HAP-1 (cell line): ENCODE measurements around the gene ISLR2.

Experiments used
- DNase-seq, 2 experiments: peaks; one replicate each; pipeline ENCODE4 v3.0.0-alpha.2; 2016 to 2020; ENCODE audit warnings: low spot score in 2 of 2
- H3K27me3 ChIP-seq: fragments of 250-450 bp; sonication (Bioruptor Pico); 2 replicates; pipeline ENCODE4 v1.5.1; 2020; ENCODE audit warnings: low read depth, mild to moderate bottlenecking, moderate library complexity
- H3K36me3 ChIP-seq: fragments of 250-450 bp; sonication (Bioruptor Pico); replicated peaks from 2 replicates; pipeline ENCODE4 v1.5.1; 2020; ENCODE audit warnings: mild to moderate bottlenecking
- H3K4me1 ChIP-seq: fragments of 250-450 bp; sonication (Bioruptor Pico); 2 replicates; pipeline ENCODE4 v1.5.1; 2020; ENCODE audit warnings: mild to moderate bottlenecking
- H3K4me3 ChIP-seq: fragments of 250-450 bp; sonication (Bioruptor Pico); 2 replicates; pipeline ENCODE4 v1.5.1; 2020; ENCODE audit warnings: mild to moderate bottlenecking, moderate library complexity
- H3K9me3 ChIP-seq: fragments of 250-450 bp; sonication (Bioruptor Pico); 2 replicates; pipeline ENCODE4 v1.5.1; 2020; ENCODE audit warnings: mild to moderate bottlenecking, moderate library complexity
- in situ Hi-C: fragments of 300-500 bp; cut with MboI; formaldehyde crosslinking; loops from 3 replicates; pipeline ENCODE4 v1.14.3; 2020; ENCODE audit warnings: low sequenced_read_pairs, inconsistent platforms, mixed read lengths

The ISLR2 gene

GRCh38 chr15:74132681-74133651, 2.6 kb downstream of the ISLR2 start:
- H3K4me1 ChIP-seq = peaks cover 18% of the 10 kb centered on the region
- DNase-seq = peak in 1 of 2 experiments; percentile 54

DNA sequence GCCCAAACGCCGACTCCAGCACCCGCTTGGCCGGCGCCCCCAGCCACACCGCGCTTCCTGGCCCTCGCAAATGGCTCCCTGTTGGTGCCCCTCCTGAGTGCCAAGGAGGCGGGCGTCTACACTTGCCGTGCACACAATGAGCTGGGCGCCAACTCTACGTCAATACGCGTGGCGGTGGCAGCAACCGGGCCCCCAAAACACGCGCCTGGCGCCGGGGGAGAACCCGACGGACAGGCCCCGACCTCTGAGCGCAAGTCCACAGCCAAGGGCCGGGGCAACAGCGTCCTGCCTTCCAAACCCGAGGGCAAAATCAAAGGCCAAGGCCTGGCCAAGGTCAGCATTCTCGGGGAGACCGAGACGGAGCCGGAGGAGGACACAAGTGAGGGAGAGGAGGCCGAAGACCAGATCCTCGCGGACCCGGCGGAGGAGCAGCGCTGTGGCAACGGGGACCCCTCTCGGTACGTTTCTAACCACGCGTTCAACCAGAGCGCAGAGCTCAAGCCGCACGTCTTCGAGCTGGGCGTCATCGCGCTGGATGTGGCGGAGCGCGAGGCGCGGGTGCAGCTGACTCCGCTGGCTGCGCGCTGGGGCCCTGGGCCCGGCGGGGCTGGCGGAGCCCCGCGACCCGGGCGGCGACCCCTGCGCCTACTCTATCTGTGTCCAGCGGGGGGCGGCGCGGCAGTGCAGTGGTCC, 3.5 kb downstream of the ISLR2 start:
- Histone ChIP-seq H3K4me1 (peaks cover 13% of the 10 kb centered on the region), H3K27me3 (peaks cover 57% of the 10 kb centered on the region), H3K4me3 (no peak overlapping the region), H3K36me3 (no peaks in the 10 kb centered on the region), H3K9me3 (no peaks in the 10 kb centered on the region)
- no peak for DNase-seq
- in situ Hi-C loops = loop anchor here (5.0 kb wide), 1 partner anchor 173 kb away; no protein-coding TSS in a partner anchor

More at GRCh38 chr15:74132681-74133651, 2.6 kb downstream of the ISLR2 start:
- H3K36me3 ChIP-seq = no peaks in the 10 kb centered on the region
- H3K4me3 ChIP-seq = no peak overlapping the region
- H3K27me3 ChIP-seq = peaks cover 66% of the 10 kb centered on the region
- H3K9me3 ChIP-seq = no peaks in the 10 kb centered on the region
- in situ Hi-C loops = loop anchor here (5.0 kb wide), 1 partner anchor 174 kb away; no protein-coding TSS in a partner anchor

GRCh38 chr15:74134387-74135027, 4.1 kb downstream of the ISLR2 start:
- in situ Hi-C loops = loop anchor here (5.0 kb wide), 1 partner anchor 173 kb away; no protein-coding TSS in a partner anchor
- DNase-seq = peak in 1 of 2 experiments; percentile 60
- Histone ChIP-seq H3K9me3 (no peaks in the 10 kb centered on the region), H3K36me3 (no peaks in the 10 kb centered on the region), H3K27me3 (peaks cover 51% of the 10 kb centered on the region), H3K4me3 (no peak overlapping the region), H3K4me1 (peaks cover 13% of the 10 kb centered on the region)

DNA sequence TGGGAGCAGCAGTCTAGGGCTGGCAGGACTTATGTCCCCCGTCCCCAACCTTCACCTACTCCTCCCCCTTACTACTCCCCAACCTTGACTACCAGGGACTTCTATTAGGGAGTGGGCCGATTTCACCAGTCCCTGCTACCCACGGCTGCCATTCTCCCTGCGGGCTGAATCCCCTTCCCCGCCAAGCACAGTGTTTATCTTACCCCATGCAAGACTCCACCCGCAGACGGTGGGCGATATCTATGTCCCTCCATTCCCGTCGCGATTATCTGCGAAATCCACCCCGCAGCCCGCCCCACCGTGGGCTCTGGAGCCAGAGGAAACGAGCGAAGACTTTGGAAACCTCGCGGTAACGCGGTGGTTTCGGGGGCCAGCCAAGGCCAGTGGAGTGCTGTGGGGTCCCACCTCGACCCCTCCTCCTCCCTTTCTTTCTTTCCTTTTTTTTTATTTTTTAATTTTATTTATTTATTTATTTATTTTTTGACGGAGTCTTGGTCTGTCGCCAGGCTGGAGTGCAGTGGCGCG, 4.7 kb downstream of the ISLR2 start:
- in situ Hi-C loops = no loop called here
- Histone ChIP-seq H3K27me3 (peaks cover 45% of the 10 kb centered on the region), H3K4me1 (peaks cover 11% of the 10 kb centered on the region), H3K36me3 (no peaks in the 10 kb centered on the region), H3K9me3 (no peaks in the 10 kb centered on the region), H3K4me3 (no peak overlapping the region)
- DNase-seq = no peak

DNA sequence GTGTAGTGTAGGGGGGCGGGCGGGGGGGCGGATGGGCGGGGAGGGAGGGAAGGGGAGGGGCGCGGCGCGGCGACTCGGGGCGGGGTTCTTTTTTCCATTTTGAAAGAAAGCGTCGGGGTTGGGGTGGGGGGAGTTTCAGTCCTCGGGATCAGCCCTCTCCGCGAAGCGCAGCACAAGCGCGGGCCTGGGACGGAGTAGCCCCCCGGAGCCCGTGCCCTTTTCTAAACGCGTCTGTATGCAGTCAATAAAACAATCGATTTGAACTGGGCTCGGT, 6.1 kb downstream of the ISLR2 start:
- peaks cover 31% of the 10 kb centered on the region for H3K27me3 ChIP-seq
- H3K4me1 ChIP-seq = peaks cover 5% of the 10 kb centered on the region
- in situ Hi-C loops = no loop called here
- H3K4me3 ChIP-seq = peak overlapping the region; percentile 40
- H3K36me3 ChIP-seq = no peaks in the 10 kb centered on the region
- DNase-seq = no peak
- H3K9me3 ChIP-seq = no peaks in the 10 kb centered on the region

DNA sequence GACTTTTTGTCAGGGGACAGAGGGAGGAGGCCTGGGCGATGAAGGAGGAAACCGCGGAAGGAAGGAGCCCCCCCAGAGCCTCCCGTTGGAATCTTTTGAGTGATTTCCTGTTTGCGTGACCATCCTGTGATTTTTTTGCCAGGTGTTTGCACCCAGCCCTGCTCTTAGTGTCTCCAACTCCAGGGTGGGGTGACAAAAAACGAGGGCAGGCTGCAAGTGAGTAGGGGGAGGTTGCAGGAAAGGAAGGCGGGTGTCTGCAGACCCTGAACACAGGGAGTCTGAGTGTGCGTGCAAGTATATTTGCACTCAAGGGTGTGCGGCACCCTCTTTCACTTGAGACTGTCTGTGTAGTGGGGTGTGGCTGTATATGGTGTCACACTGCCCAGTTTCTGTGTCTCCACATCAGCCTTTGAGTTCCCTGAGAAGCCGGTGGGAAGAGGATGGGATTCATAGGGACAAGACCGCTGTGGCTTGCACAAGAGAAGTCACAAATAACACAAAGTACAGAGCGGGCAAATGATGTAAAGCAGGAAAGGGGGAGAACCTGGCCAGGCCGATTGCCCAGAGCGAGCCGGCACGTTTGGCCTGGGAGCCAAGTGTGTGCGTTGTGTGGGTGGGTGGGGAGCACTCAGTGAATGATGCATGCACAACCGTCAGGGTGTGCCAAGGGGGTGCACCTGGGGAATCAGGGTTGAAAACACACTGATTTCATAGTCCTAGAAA, 6.6 kb downstream of the ISLR2 start:
- H3K9me3 ChIP-seq = no peaks in the 10 kb centered on the region
- in situ Hi-C loops = no loop called here
- peaks cover 5% of the 10 kb centered on the region for H3K4me1 ChIP-seq
- peaks cover 26% of the 10 kb centered on the region for H3K27me3 ChIP-seq
- no peaks in the 10 kb centered on the region for H3K36me3 ChIP-seq
- DNase-seq = no peak
- peak overlapping the region; percentile 40 for H3K4me3 ChIP-seq

GRCh38 chr15:74137537-74137894, 7.1 kb downstream of the ISLR2 start:
- H3K4me1 ChIP-seq = peaks cover 5% of the 10 kb centered on the region
- no peak for DNase-seq
- no peaks in the 10 kb centered on the region for H3K36me3 ChIP-seq
- H3K27me3 ChIP-seq = peaks cover 21% of the 10 kb centered on the region
- H3K4me3 ChIP-seq = no peak overlapping the region
- in situ Hi-C loops = no loop called here
- no peaks in the 10 kb centered on the region for H3K9me3 ChIP-seq

- peaks cover 9% of the 10 kb centered on the region for H3K27me3 ChIP-seq
- no peaks in the 10 kb centered on the region for H3K9me3 ChIP-seq
- no peak for DNase-seq
- H3K4me1 ChIP-seq = peaks cover 5% of the 10 kb centered on the region
- no peaks in the 10 kb centered on the region for H3K36me3 ChIP-seq
- no peak overlapping the region for H3K4me3 ChIP-seq
- in situ Hi-C loops = no loop called here
Measured at GRCh38 chr15:74138642-74139041, 8.3 kb downstream of the ISLR2 start.

- DNase-seq = no peak
- in situ Hi-C loops = no loop called here
Measured at GRCh38 chr15:74141591-74141990, 11.2 kb downstream of the ISLR2 start.

GRCh38 chr15:74144153-74144775, 13.9 kb downstream of the ISLR2 start:
- Histone ChIP-seq H3K4me3 (no peak overlapping the region), H3K36me3 (no peaks in the 10 kb centered on the region), H3K9me3 (no peaks in the 10 kb centered on the region), H3K27me3 (peaks cover 19% of the 10 kb centered on the region), H3K4me1 (no peaks in the 10 kb centered on the region)
- DNase-seq = no peak
- in situ Hi-C loops = no loop called here

More at GRCh38 chr15:74141591-74141990, 11.2 kb downstream of the ISLR2 start:
- no peaks in the 10 kb centered on the region for H3K36me3 ChIP-seq
- H3K9me3 ChIP-seq = no peaks in the 10 kb centered on the region
- H3K27me3 ChIP-seq = peaks cover 7% of the 10 kb centered on the region
- H3K4me1 ChIP-seq = peaks cover 5% of the 10 kb centered on the region
- H3K4me3 ChIP-seq = no peak overlapping the region

GRCh38 chr15:74146277-74146800, 16.0 kb downstream of the ISLR2 start:
- H3K27me3 ChIP-seq = peaks cover 19% of the 10 kb centered on the region
- DNase-seq = no peak
- in situ Hi-C loops = no loop called here
- H3K4me1 ChIP-seq = no peaks in the 10 kb centered on the region
- H3K36me3 ChIP-seq = no peaks in the 10 kb centered on the region
- no peaks in the 10 kb centered on the region for H3K9me3 ChIP-seq
- H3K4me3 ChIP-seq = no peak overlapping the region

DNA sequence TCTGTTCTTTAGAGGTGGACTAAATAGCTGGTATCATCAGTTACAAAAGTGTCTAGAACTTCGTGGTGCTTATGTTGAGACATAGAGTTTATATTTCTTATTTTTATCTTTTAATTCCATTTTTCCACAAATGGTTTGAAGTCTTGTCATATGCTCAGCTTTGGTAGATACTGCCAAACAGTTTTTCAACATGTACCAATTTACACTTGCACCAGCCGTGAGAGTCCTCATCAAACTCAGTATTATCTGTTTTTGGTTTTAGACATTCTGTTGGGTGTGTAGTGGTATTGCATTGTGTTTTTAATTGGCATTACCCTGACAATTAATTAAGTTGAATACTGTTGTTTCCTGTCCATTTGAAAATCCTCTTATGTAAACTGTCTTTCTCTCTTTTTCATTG, 16.7 kb downstream of the ISLR2 start:
- no peak for DNase-seq
- Histone ChIP-seq H3K9me3 (no peaks in the 10 kb centered on the region), H3K36me3 (no peaks in the 10 kb centered on the region), H3K27me3 (peaks cover 19% of the 10 kb centered on the region), H3K4me3 (no peak overlapping the region), H3K4me1 (no peaks in the 10 kb centered on the region)
- in situ Hi-C loops = no loop called here
